ENCODE measurements around the gene ORAI2.
"Not testable (repeated sequence)": the region's sequence is repeated elsewhere in the genome, so short reads cannot be mapped to it uniquely, and the experiment has no call there.

Gene ORAI2

GRCh38 chr7:102469972-102470825 lies 36.8 kb downstream of the ORAI2 start:
- no peak for DNase-seq

DNA sequence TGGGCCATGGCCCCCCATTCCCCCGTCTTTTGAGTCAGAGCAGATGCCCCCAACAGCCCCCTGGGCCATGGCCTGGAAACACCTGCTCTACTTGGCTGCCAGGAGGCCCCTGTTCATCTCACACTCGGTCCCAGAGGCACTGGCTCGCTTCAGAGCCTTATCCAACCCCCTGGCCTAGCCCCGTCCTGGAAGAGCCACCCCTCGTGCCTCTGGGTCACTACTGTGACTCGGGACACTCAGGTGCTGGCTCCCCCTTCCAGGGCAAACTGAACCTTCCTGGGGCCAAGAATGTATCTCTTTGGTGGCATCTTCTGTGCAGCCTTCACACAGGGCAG lies 38.4 kb downstream of the ORAI2 start:
- no peak for DNase-seq

DNA sequence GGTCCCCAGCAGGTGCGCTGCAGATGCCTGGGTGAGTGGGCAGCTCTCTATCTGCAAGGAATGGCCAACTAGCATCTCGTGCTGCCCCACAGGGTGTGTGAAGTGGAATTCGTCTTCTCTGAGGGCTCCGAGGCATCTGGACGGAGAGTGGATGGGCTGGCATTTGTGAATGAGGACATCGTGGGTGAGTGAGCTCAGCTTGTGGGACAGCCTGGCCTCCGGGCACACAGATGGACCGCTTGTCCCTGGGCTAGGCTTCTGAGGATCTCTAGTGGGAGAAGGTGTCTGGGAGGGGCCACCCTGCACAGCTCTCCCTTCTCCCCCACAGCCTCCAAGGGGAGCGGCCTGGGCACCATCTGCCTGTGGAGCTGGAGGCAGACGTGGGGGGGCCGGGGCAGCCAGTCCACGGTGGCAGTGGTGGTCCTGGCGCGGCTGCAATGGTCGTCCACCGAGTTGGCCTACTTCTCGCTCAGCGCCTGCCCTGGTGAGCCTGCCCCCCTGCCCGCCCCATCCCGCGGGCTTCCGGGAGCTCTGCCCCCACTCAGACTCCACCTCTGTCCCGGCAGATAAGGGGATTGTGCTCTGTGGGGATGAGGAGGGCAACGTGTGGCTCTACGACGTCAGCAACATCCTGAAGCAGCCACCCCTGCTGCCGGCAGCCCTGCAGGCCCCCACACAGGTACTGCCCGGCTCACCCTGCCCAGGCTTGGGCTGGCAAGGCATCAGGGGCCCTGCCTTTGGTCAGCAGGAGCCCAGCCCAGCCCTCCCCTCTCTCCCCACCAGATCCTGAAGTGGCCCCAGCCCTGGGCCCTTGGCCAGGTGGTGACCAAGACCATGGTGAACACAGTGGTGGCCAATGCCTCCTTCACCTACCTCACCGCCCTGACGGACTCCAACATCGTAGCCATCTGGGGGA lies 39.0 kb downstream of the ORAI2 start:
- DNase-seq, result no peak

DNA sequence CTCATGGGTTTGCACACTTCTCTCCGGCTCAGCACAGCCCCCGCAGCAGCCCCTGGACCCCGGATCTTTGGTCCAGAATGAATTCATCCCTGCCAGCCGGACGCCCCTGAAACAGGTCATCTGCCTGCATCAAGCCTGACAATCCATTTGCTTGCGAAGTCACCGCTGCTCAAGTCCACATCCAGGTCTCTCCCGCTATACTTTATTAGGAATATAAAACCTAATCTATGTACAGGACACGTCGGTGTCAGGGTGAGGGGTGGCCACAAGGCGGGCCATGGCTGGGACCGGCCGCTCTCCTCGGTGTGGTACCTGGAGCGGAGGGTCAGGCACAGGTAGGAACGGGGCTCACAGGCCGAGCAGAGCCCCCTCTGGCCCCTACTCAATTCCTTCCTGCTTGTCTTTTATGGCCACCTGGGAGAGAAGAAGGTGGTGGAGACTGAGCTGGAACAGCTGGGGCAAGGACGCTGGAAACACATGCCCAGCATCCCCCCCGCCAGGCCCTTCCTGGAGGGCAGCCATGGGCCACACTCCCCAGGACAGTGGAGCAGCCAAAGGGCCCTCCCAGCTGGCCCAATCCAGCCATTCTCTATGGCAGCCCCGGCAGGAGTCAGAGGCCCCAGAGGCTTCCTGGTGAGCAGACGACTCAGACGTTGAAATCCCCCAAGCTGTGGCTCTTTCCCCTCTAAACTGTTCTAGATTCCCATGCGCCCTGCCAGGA lies 40.1 kb downstream of the ORAI2 start:
- no peak for DNase-seq

GRCh38 chr7:102474116-102474515 lies 40.7 kb downstream of the ORAI2 start:
- not testable (repeated sequence) for DNase-seq

DNA sequence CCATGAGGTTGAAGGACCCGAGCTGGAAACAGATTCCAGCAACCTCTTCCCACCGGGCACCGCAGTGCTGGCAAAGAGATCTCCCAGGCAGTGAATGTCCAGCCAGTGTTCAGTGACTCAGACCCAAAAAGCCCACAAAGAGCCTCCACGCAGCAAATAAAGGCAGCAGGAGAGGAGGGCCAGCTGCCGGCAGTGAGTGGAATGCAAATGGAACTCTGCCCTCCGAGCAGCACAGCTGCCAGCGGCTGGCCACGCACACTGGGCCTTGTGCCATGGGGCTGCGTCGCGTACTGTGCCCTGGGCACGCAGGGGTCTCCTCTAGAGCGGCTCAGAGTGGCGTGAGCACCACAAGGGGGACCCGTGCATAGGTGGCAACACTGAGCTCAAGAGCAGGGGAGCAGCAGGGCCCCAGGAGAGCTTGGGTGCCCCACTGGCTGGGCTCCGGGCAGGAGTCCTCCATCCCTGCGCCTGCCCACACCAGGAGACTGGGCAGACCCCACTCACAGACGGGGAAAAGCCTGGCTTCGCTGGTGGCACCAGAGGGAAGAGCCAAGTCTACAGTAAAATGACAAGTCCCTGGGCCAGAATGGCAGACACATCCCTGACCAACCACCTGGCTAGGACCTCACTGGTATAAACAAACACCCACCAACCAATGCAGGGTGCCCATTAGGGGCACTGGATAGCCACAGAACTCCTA lies 41.5 kb downstream of the ORAI2 start:
- not testable (repeated sequence) for DNase-seq

DNA sequence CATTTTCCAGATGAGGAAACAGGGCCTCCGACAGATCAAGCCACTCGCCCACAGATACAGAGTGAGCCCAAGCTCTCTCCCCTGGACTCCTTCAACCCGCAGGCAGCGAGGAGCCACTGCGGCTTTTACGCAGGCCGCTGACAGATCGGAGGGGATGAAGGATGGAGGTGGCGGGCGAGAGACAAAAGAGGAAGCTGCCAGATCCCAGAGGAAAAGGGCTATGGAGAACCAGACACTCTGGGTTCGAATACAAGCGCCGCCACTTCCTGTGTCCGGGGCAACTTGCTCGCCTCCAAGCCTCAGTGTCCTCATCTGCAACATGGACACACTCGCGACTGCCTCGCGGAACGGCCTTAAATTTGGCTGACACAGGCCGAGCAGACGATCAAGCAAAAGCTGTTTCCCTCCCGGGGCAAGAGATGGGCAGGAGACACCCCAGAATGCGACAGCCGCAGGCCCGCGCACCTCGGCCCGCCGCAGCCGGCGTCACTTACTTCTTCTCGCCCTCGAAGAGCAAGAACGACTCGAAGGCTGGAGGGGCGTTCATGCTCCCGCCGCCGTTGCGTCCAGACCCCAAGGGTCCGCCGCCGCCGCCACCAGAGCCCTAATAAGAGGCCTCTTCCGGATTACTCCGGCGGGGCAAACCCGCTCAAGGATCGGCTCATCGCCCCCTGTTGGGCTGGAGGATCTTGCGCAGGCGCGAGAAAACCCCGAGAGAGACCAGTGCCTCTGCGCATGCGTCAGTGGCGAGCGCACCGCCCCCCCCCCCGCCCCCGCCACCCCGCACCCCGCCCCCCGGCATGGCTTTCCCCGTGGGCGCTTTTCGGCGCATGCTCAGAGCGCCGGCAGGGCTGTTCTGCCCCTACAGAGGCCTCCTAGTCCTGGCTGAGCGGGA lies 45.2 kb downstream of the ORAI2 start, which contains the start of gene POLR2J:
Gene POLR2J (minus strand): TSS at position 609 of the 895 bp plus-strand sequence. CDS start 62 bp downstream, at position 547.
- peak; percentile 53 for DNase-seq

DNA sequence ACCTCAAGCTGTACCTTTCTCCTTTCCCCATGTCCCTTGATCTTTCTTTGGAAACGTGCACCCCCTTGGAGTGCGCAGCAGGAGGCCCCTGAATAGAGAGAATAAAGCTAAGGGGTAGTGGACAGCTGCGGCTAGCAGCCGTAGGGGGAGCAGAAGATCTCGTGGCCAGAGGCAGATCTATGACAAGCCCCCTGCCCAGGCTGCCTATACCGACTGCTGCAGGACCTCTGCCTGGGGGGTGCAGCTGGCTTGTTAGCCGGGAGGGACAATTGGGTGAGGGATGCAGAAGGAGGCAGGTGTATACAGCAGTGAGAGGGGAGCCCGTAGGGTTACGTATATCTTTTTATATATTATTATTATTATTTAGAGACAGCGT lies 45.8 kb downstream of the ORAI2 start:
- DNase-seq, result not testable (repeated sequence)

- DNase-seq, result not testable (repeated sequence)
Observed at GRCh38 chr7:102479982-102480637, 46.7 kb downstream of the ORAI2 start.

- DNase-seq, result not testable (repeated sequence)
Observed at GRCh38 chr7:102481962-102482361, 48.6 kb downstream of the ORAI2 start.

DNA sequence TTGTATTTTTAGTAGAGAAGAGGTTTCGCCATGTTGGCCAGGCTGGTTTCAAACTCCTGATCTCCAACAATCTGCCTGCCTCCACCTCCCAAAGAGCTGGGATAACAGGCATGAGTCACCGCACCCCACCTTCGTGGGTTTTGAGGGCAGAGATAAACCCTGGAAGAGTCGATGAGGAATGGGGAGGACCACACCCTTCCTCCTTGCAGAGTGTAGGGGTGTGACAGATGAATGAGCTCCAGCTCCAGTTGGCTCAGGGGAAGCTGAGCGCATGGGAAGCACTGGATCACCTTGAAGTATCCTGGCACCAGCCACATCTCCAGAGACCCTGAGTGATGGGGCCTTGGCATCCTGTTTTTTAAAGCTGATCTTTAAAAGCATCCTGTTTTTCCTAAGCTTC lies 50.9 kb downstream of the ORAI2 start:
- not testable (repeated sequence) for DNase-seq

DNA sequence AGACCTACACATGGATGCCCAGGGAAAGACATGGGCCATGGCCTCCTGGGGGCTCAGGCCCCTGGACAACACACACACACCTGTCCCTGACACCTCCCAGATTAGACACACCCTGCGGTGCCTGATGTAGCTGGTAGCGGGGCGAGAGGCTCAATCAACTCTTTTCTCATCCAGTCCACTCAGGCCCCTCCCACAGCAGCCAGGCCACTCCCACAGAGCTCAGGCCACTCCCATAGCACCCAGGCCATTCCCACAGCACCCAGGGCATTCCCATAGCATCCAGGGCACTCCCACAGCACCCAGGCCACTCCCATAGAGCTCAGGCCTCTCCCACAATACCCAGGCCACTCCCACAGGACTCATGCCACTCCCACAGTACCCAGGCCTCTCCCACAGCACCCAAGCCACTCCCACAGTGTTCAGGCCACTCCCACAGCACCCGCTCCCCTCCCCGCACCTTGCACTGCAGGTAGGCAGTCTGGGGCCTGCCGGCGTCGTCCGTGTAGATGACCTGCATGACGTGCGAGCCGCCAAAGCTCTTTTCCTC lies 57.2 kb downstream of the ORAI2 start:
- not testable (repeated sequence) for DNase-seq

GRCh38 chr7:102493220-102493935 lies 60.0 kb downstream of the ORAI2 start:
- DNase-seq, result not testable (repeated sequence)

DNA sequence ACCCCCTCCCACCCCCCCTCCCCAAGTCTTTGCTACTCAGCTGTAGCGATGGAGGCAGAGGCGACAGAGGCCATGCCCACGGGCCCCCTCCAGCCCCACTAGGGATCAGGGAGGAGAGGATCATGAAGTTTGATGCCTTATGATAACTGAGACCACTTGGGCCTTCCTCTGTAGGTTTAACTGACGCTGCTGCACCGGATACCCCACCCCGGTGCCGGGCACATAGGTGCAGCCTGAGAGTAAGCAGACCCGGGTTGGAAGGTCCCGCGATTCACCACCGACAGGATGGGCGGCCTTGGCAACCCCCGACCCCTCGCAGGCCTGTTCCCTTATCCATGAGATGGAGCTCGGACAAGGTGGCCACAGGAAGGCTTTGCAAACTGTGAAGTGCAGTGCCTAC lies 60.7 kb downstream of the ORAI2 start:
- not testable (repeated sequence) for DNase-seq

DNA sequence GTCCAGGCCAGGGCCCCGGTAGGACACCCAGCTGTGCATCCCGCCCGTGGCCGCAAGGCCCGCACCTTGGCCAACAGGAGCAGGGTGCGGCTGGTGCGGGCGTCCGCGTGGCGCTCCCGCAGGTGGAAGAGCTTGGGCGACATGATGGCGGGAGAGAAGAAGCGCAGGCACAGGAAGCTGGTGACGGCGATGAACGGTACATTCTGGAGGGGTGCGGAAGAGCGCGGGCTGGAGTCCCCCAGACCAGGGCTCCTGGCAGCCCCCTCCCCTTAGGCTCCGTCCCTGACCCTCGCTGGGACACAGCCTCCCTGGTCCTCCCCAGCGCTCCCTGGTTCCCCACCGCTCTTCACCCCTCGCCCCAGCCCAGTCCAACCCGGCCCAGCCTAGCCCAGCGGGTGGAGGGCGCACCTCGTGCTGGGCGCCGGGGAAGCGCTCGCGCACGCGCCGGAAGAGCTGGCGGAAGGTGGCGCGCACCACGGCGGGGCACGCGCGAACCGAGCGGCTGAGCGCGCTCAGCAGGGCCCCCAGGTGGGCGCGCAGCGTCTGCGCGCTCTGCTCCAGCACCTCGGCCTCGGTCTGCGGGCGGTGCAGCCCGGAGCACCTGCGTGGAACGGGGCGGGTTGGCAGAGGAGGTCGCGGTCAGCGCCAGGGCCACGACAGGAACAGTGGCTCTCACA lies 61.2 kb downstream of the ORAI2 start:
- DNase-seq, result not testable (repeated sequence)

- DNase-seq, result not testable (repeated sequence)
Observed at GRCh38 chr7:102496861-102497260, 63.5 kb downstream of the ORAI2 start.

- not testable (repeated sequence) for DNase-seq
Observed at GRCh38 chr7:102497308-102497707, 63.9 kb downstream of the ORAI2 start.

DNA sequence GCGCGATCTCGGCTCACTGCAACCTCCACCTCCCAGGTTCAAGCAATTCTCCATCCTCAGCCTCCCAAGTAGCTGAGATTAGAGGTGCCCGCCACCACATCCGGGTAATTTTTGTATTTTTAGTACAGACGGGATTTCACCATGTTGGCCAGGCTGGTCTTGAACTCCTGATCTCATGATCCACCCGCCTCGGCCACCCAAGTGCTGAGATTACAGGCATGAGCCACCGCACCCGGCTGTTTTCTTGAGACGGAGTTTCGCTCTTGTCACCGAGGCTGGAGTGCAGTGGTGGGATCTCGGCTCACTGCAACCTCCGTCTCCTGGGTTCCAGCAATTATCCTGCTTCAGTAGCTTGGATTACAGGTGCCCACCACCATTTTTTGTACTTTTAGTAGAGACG lies 64.9 kb downstream of the ORAI2 start:
- not testable (repeated sequence) for DNase-seq

DNA sequence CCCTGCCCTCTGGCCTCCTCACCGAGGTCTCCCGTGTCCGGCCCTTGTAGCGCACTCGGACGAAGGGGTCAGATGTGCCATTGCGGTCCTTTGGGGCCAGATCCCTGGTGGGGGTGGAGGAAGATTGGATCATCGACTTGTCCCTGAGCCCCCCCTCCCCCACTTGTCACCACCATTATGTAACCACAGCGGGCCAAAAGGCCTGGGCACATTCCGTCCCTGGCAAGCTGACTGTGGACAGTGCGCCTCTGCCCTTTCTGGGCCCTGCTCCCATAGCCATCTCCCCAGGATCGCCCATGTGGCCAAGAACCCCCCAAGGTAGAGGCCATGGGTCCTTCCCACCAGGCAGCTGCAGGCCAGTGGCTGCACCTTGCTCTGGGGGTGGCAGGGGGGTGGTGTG lies 69.8 kb downstream of the ORAI2 start:
- not testable (repeated sequence) for DNase-seq

Data from fibroblast of skin of back (primary cell).